ENCODE results near the gene ULBP1.
"Not testable (repeated sequence)": the region's sequence is repeated elsewhere in the genome, so short reads cannot be mapped to it uniquely, and the experiment has no call there.

Gene ULBP1

GRCh38 chr6:149953934-149954327, 9.8 kb upstream of the ULBP1 start:
- not testable (repeated sequence) for DNase-seq

GRCh38 chr6:149954328-149954983, 9.3 kb upstream of the ULBP1 start:
- DNase-seq, result not testable (repeated sequence)

GRCh38 chr6:149954984-149955653, 8.6 kb upstream of the ULBP1 start:
- not testable (repeated sequence) for DNase-seq

- DNase-seq, result not testable (repeated sequence)
Observed at GRCh38 chr6:149955654-149956317, 8.0 kb upstream of the ULBP1 start.

GRCh38 chr6:149958124-149958523, 5.6 kb upstream of the ULBP1 start:
- not testable (repeated sequence) for DNase-seq

GRCh38 chr6:149959806-149960205, 3.9 kb upstream of the ULBP1 start:
- not testable (repeated sequence) for DNase-seq

- DNase-seq, result no peak
Observed at GRCh38 chr6:149960488-149960887, 3.3 kb upstream of the ULBP1 start.

GRCh38 chr6:149961728-149962425, 1.9 kb upstream of the ULBP1 start:
- peak; percentile 48 for DNase-seq

GRCh38 chr6:149962461-149963211, 1.1 kb upstream of the ULBP1 start:
- no peak for DNase-seq

GRCh38 chr6:149963212-149963461, 606 bp upstream of the ULBP1 start:
- DNase-seq, result no peak

GRCh38 chr6:149964308-149965193, 808 bp downstream of the ULBP1 start:
- DNase-seq, result no peak

GRCh38 chr6:149965194-149966020, 1.7 kb downstream of the ULBP1 start:
- no peak for DNase-seq

- DNase-seq, result not testable (repeated sequence)
Observed at GRCh38 chr6:149966319-149966718, 2.6 kb downstream of the ULBP1 start.

GRCh38 chr6:149967591-149967990, 3.8 kb downstream of the ULBP1 start:
- no peak for DNase-seq

GRCh38 chr6:149967999-149968398, 4.3 kb downstream of the ULBP1 start:
- DNase-seq, result not testable (repeated sequence)

GRCh38 chr6:149968909-149969308, 5.2 kb downstream of the ULBP1 start:
- not testable (repeated sequence) for DNase-seq

- no peak for DNase-seq
Observed at GRCh38 chr6:149969635-149970034, 5.9 kb downstream of the ULBP1 start.

GRCh38 chr6:149974394-149974793, 10.7 kb downstream of the ULBP1 start:
- not testable (repeated sequence) for DNase-seq

GRCh38 chr6:149974825-149975224, 11.1 kb downstream of the ULBP1 start:
- no peak for DNase-seq

GRCh38 chr6:149975400-149975799, 11.7 kb downstream of the ULBP1 start:
- no peak for DNase-seq

- no peak for DNase-seq
Observed at GRCh38 chr6:149977221-149977620, 13.5 kb downstream of the ULBP1 start.

All from CD4-positive, alpha-beta T cell treated with Interleukin-15 for 1 hour (primary cell).